Ectodermal cell (in vitro differentiated cells): Measurements from ENCODE around the gene ECI1.

Experiments used
- H3K27ac ChIP-seq: 2 replicates; pipeline ENCODE4 v1.7.0; 2013; ENCODE audit warnings: mild to moderate bottlenecking, low read depth, low read length; ENCODE audit not compliant: insufficient read depth, poor library complexity, severe bottlenecking
- H3K27me3 ChIP-seq: 2 replicates; pipeline ENCODE4 v1.7.0; 2013; ENCODE audit warnings: mild to moderate bottlenecking, low read length; ENCODE audit not compliant: insufficient read depth, control insufficient read depth, poor library complexity, severe bottlenecking
- H3K36me3 ChIP-seq: one replicate; pipeline ENCODE4 v1.7.0; 2013; ENCODE audit warnings: low read length; ENCODE audit not compliant: control insufficient read depth, insufficient read depth
- H3K4me1 ChIP-seq: one replicate; pipeline ENCODE4 v1.7.0; 2013; ENCODE audit warnings: low read length; ENCODE audit not compliant: control insufficient read depth, insufficient read depth
- H3K4me3 ChIP-seq: 2 replicates; pipeline ENCODE4 v1.7.0; 2013; ENCODE audit warnings: low read depth, low read length, control low read depth; ENCODE audit not compliant: insufficient read depth
- H3K9me3 ChIP-seq: 2 replicates; pipeline ENCODE4 v1.7.0; 2013; ENCODE audit warnings: mild to moderate bottlenecking, low read length, moderate library complexity; ENCODE audit not compliant: control insufficient read depth
- WGBS, 2 experiments: methylation state at CpG; one replicate each; pipeline ENCODE4 v1.1.7; 2013; ENCODE audit warnings: missing lambda C conversion rate in 2 of 2; 5-methylcytosine and 5-hydroxymethylcytosine counted together

ECI1 gene

DNA sequence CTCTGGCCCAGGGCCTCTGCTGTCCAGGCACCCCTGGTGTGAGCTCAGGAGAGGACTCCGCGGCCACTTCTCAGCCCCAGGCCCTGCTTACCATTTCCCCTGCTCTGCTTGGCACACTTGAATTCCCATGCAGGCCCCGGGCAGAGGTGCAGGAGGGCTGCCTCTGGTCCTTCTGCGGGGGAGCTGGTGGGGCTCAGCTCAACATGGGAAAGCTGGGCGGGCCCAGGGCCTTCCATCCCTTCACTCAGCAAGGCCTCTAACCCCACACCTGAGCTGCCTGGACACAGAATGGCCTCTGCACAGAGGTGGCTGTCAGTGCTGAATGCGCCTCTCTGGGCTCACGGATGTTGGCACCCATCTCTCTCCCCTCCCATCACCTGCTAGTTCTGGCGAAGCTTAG lies 29.1 kb upstream of the ECI1 start:
- Histone ChIP-seq H3K4me1 (no peaks in the 10 kb centered on the region), H3K36me3 (no peaks in the 10 kb centered on the region), H3K9me3 (no peaks in the 10 kb centered on the region), H3K27ac (no peak overlapping the region), H3K27me3 (no peaks in the 10 kb centered on the region), H3K4me3 (no peak overlapping the region)
- 92 to 93% methylated on average over 8 of the region's 8 CpGs for WGBS, 2 experiments

DNA sequence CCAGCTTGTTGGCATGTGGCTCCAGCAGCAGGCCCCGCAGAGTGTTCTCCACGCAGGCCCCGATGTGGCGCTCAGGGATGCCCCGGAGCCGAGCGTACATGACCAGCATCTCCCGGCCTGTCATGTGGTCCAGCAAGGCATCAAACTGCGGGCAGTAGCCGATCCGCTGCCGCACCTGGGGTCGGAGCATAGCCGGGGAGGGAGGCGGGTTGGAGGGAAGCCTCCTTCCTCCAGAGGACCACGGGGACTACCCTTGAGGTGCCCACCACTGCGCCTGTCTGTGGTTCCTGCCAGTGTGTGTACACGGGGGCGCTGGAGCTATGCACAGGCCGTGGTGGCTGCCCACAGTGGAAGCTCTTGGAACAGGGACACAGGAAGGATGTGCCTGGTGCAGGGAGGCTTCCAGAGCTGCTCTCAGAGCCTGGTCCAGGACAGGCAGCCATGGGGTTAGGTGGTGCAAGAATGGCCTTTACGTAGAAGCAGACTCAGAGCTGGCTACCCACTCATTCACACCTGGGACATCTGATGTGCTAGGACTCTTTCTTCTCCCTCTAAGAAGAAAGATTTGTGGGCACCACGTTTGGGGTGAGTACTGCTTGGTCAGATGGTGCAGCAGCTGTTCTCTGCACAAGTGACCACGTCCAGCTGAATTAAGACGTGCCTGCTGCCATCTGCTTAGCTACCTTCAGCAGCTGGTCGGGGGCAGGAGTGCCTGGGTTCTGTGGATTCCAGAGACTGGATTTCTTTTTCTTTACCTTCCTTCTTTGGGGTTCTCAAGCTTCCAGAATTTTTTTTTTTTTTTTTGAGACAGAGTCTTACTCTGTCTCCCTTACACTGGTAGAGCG lies 27.8 kb upstream of the ECI1 start:
- Histone ChIP-seq H3K4me3 (no peak overlapping the region), H3K9me3 (no peaks in the 10 kb centered on the region), H3K36me3 (no peaks in the 10 kb centered on the region), H3K27me3 (no peaks in the 10 kb centered on the region), H3K27ac (no peak overlapping the region), H3K4me1 (no peaks in the 10 kb centered on the region)
- 90 to 91% methylated on average over 26 of the region's 26 CpGs for WGBS, 2 experiments

DNA sequence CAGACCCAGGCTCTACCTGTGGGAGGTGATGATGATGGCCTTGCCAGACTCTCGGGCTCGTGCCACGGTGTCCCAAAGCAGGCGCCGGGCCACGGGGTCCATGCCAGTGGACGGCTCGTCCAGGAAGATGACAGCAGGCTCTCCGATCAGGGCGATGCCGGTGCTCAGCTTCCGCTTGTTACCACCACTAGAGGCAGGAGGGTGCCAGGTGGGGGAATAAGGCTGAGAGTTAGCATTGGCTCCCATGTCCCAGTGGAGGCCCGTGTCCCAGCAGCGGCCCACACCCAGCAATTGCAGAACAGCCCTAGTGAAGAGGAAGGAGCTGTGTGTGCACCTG lies 26.9 kb upstream of the ECI1 start:
- H3K27ac ChIP-seq, result no peak overlapping the region
- WGBS, 2 experiments, result 86 to 87% methylated on average over 14 of the region's 14 CpGs
- H3K4me1 ChIP-seq, result no peaks in the 10 kb centered on the region
- no peaks in the 10 kb centered on the region for H3K9me3 ChIP-seq
- no peaks in the 10 kb centered on the region for H3K27me3 ChIP-seq
- no peaks in the 10 kb centered on the region for H3K36me3 ChIP-seq
- no peak overlapping the region for H3K4me3 ChIP-seq

- no peaks in the 10 kb centered on the region for H3K36me3 ChIP-seq
- H3K4me3 ChIP-seq, result no peak overlapping the region
- no peak overlapping the region for H3K27ac ChIP-seq
- H3K4me1 ChIP-seq, result no peaks in the 10 kb centered on the region
- no peaks in the 10 kb centered on the region for H3K27me3 ChIP-seq
- 95 to 97% methylated on average over 25 of the region's 25 CpGs for WGBS, 2 experiments
- H3K9me3 ChIP-seq, result no peaks in the 10 kb centered on the region
These were observed 26.3 kb upstream of the ECI1 start for GRCh38 chr16:2277466-2278271.

DNA sequence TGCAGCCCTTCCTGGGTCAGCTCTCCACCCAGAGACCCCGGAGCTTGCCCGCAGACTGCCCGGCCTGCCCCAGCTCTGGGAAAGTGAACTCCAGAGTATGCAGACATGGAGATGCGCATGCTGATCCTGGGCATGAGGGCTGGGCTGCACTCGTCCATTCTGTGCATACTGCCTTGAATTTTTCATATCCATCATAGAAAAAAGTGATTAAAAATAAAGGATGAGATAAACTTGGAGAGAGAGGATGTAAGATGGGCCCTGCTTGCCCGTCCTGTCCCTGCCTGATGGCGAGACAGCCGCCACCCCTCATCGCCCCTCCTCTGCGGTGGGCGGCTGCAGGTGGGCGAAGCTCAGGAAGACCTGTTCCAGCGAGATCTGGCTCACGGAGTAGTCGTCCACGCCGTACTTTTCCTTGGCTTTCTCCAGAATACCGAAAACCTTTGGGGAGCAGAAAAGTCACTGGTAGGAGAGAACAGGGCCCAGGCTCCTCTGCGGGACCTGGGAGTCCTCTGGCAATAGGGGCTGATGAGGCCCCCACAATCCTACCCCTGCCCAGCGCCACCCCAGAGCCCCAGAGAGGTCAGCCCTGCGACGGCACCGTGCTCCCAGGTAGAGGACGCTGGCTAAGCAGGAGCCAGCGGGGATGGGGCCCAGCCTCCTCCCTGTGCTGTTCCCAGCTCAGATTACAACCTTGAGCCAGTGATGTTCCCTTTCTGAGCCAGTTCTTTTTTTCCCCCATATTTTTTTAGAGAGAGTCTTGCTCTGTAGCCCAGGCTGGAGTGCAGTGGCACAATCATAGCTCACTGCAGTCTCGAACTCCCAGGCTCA lies 25.2 kb upstream of the ECI1 start:
- no peaks in the 10 kb centered on the region for H3K36me3 ChIP-seq
- WGBS, 2 experiments, result 86 to 88% methylated on average over 25 to 26 of the region's 26 CpGs
- H3K4me1 ChIP-seq, result no peaks in the 10 kb centered on the region
- H3K9me3 ChIP-seq, result no peaks in the 10 kb centered on the region
- H3K27me3 ChIP-seq, result no peaks in the 10 kb centered on the region
- H3K4me3 ChIP-seq, result no peak overlapping the region
- no peak overlapping the region for H3K27ac ChIP-seq

- Histone ChIP-seq H3K36me3 (no peaks in the 10 kb centered on the region), H3K4me3 (no peak overlapping the region), H3K4me1 (peaks cover 1% of the 10 kb centered on the region), H3K27ac (no peak overlapping the region), H3K9me3 (no peaks in the 10 kb centered on the region), H3K27me3 (no peaks in the 10 kb centered on the region)
- 89 to 90% methylated on average over 30 of the region's 30 CpGs for WGBS, 2 experiments
These were observed 24.3 kb upstream of the ECI1 start for GRCh38 chr16:2275476-2276367.

DNA sequence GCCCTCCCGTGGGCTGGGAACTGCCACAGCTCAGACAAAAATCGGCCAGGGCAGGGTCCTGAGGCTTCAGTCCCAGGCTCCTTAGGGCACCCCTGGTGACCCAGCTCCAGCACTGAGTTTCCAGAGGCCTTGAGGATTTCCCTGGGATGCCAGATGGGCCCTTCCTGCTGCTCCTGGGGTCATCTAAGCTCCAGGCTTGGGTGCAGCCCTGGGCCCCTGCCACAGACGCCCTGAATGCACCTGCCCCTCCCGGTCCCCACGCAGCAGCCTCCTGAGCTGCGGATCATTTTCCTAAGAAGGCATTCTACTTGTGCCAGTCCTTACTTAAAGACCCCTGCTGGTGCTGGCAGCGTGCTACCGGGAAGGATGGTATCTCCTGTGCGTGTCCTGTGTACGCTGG lies 22.5 kb upstream of the ECI1 start:
- H3K4me3 ChIP-seq, result no peak overlapping the region
- no peaks in the 10 kb centered on the region for H3K9me3 ChIP-seq
- peaks cover 12% of the 10 kb centered on the region for H3K4me1 ChIP-seq
- no peaks in the 10 kb centered on the region for H3K36me3 ChIP-seq
- WGBS, 2 experiments, result 91% methylated on average over 10 of the region's 10 CpGs
- no peaks in the 10 kb centered on the region for H3K27me3 ChIP-seq
- no peak overlapping the region for H3K27ac ChIP-seq

GRCh38 chr16:2273484-2273883 lies 22.1 kb upstream of the ECI1 start:
- Histone ChIP-seq H3K4me3 (no peak overlapping the region), H3K27ac (no peak overlapping the region), H3K36me3 (no peaks in the 10 kb centered on the region), H3K9me3 (no peaks in the 10 kb centered on the region), H3K4me1 (peaks cover 12% of the 10 kb centered on the region), H3K27me3 (no peaks in the 10 kb centered on the region)
- 93 to 94% methylated on average over 16 of the region's 16 CpGs for WGBS, 2 experiments

DNA sequence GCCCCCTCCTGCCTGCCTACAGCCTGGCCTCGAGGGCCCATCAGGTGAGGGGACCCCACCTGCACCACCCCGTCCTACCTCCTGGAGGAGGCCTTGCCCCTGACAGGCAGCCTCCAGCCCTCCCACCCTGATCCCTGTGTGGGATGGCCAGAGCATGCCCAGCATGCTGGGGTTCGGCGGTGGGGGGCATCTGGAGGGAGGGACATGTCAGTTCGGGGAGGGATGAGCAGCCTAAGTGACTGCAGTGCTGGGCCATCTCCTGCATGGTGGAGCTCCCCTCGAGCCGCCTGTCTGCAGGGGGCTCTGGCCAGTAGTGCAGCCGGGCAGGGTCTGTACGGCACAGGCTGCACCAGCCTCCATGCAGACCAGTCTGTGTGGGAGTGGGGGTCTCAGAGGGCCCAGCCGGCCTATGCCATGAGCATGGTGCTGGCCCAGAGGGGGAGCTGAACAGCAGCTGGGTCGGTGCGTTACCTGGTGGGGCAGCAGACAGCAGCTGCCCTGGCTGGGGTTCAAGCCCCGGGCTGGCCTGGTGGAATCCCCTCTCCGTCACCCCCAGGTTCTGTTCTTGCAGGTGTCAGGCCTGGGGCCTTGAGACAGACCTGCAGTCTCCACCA lies 20.6 kb upstream of the ECI1 start:
- no peak overlapping the region for H3K27ac ChIP-seq
- WGBS, 2 experiments, result 93 to 95% methylated on average over 14 of the region's 14 CpGs

More for the DNA sequence above, 20.6 kb upstream of the ECI1 start:
- H3K4me3 ChIP-seq, result no peak overlapping the region
- H3K27me3 ChIP-seq, result no peaks in the 10 kb centered on the region
- H3K9me3 ChIP-seq, result no peaks in the 10 kb centered on the region
- H3K4me1 ChIP-seq, result peaks cover 12% of the 10 kb centered on the region
- no peaks in the 10 kb centered on the region for H3K36me3 ChIP-seq
